Cardiac fibroblast (primary cell): ENCODE measurements around the gene TNFRSF8.

ENCODE experiments used
- DNase-seq, 2 donors: peaks; one replicate each; pipeline versions ENCODE4 v3.0.0 to v3.0.0-alpha.2; 2010; ENCODE audit warnings: low read depth in 2 of 2
- H3K4me3 ChIP-seq, 2 donors: replicated peaks in 1 of 2; 1 replicate in 1 of 2; 2 replicates in 1 of 2; pipeline ENCODE4 v1.5.1; 2011; ENCODE audit warnings: low read depth in 2 of 2, low read length in 2 of 2, mild to moderate bottlenecking in 2 of 2, moderate library complexity in 1 of 2
- CTCF ChIP-seq: IDR thresholded peaks from one replicate; pipeline ENCODE4 v1.5.1; 2011; ENCODE audit warnings: low read depth, mild to moderate bottlenecking, low read length, inconsistent platforms

The TNFRSF8 gene

GRCh38 chr1:12080156-12080555, 17.1 kb downstream of the TNFRSF8 start:
- H3K4me3 ChIP-seq, result no peak overlapping the region
- no peak for DNase-seq
- TF ChIP-seq CTCF, result no peak

- H3K4me3 ChIP-seq, result no peak overlapping the region
- TF ChIP-seq CTCF, result no peak
- no peak for DNase-seq
These were observed 17.9 kb downstream of the TNFRSF8 start for GRCh38 chr1:12080773-12081556.

- DNase-seq, result no peak
- TF ChIP-seq CTCF, result no peak
- no peak overlapping the region for H3K4me3 ChIP-seq
These were observed 18.7 kb downstream of the TNFRSF8 start for GRCh38 chr1:12081648-12082396.

GRCh38 chr1:12082988-12083387, 19.9 kb downstream of the TNFRSF8 start:
- no peak for TF ChIP-seq CTCF
- no peak overlapping the region for H3K4me3 ChIP-seq
- DNase-seq, result no peak

- H3K4me3 ChIP-seq, result no peak overlapping the region
- peak; percentile 69 to 78 for DNase-seq
- TF ChIP-seq CTCF, result no peak
These were observed 20.7 kb downstream of the TNFRSF8 start for GRCh38 chr1:12083766-12084165.

GRCh38 chr1:12085643-12086260, 22.6 kb downstream of the TNFRSF8 start:
- no peak overlapping the region for H3K4me3 ChIP-seq
- no peak for TF ChIP-seq CTCF
- no peak for DNase-seq
